Right atrium auricular region (tissue), 2 donors: Measurements from ENCODE around the gene INPP5J. TPM values are rescaled to one million over a fixed set of nuclear protein-coding genes. Genes with fewer than 3 reads are reported as not detected.

Source experiments
- DNase-seq: peaks from one replicate; pipeline ENCODE4 v3.0.0-alpha.2; 2019; ENCODE audit warnings: low spot score
- H3K27ac ChIP-seq, 2 donors: fragments of 200-600 bp; sonication (generic); 1 replicate in 1 of 2; 2 replicates in 1 of 2; pipeline ENCODE4 v1.5.1; 2016 to 2019
- H3K27me3 ChIP-seq, 2 donors: fragments of 200-600 bp; sonication (generic); one replicate each; pipeline versions ENCODE4 v1.5.1 to v1.6.0; 2017 to 2019
- H3K36me3 ChIP-seq: fragments of 200-600 bp; sonication (generic); one replicate; pipeline ENCODE4 v1.5.1; 2016
- H3K4me1 ChIP-seq, 2 donors: fragments of 200-600 bp; sonication (generic); one replicate each; pipeline versions ENCODE4 v1.5.1 to v1.6.0; 2017 to 2019
- H3K4me3 ChIP-seq, 2 donors: fragments of 200-600 bp; sonication (generic); 1 replicate in 1 of 2; 2 replicates in 1 of 2; pipeline ENCODE4 v1.5.1; 2017 to 2019; ENCODE audit warnings: mild to moderate bottlenecking in 1 of 2, moderate library complexity in 1 of 2
- H3K9me3 ChIP-seq, 2 donors: fragments of 200-600 bp; sonication (generic); one replicate each; pipeline ENCODE4 v1.5.1; 2019
- total RNA-seq, 2 donors: library from RNA; depleted of rRNA; stranded (reverse); fragments of >200 nt; gene quantifications; one replicate each; pipeline ENCODE4 v1.1.0, GENCODE V29; 2016
- TF ChIP-seq, protein P1 (sequence below), 2 donors: fragments of 200-600 bp; sonication (generic); IDR thresholded peaks; one replicate each; pipeline ENCODE4 v1.5.1; 2019; ENCODE audit warnings: antibody characterized with exemption in 2 of 2

The INPP5J gene
- total RNA-seq, 2 donors from 2014 or later = 17.6 to 26.3 TPM

DNA sequence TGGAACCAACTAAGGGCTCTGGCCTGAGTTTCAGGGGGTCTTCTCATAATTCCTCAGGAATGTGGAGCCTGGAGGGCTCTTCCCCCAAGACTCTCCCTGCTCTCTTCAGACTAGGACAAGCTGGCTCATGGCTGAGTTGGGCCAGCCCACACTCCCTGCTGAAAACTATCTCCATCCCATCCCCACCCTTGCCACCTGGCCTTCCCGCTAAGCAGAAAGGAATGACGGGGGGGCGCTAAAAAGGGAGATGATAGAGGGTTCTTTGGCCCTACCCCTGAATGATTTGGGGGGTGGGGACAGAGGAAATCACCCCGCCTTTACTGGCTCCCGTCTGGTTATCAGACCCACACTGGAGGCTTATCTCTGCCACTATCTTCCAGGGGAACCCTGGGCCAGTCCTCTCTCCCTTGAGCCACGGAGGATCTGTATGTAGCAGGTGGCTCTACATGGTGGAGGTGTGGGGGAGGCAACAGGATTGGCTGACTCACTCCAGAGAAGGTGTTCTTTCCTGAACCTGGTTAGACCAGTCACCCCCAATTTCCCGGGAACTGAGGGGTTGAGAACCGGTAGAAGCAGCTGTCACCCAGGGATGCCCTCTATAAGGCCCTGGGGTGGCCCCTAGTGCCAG is 35.9 kb upstream of the INPP5J start:
- Histone ChIP-seq H3K9me3 (no peaks in the 10 kb centered on the region), H3K4me3 (no peak overlapping the region), H3K4me1 (peaks cover 0 to 75% of the 10 kb centered on the region in 2 donors), H3K27me3 (no peaks in the 10 kb centered on the region), H3K36me3 (peaks cover 43% of the 10 kb centered on the region), H3K27ac (peak overlapping the region in 1 of 2 donors; percentile 27)
- DNase-seq = no peak
- TF ChIP-seq, protein P1, sequence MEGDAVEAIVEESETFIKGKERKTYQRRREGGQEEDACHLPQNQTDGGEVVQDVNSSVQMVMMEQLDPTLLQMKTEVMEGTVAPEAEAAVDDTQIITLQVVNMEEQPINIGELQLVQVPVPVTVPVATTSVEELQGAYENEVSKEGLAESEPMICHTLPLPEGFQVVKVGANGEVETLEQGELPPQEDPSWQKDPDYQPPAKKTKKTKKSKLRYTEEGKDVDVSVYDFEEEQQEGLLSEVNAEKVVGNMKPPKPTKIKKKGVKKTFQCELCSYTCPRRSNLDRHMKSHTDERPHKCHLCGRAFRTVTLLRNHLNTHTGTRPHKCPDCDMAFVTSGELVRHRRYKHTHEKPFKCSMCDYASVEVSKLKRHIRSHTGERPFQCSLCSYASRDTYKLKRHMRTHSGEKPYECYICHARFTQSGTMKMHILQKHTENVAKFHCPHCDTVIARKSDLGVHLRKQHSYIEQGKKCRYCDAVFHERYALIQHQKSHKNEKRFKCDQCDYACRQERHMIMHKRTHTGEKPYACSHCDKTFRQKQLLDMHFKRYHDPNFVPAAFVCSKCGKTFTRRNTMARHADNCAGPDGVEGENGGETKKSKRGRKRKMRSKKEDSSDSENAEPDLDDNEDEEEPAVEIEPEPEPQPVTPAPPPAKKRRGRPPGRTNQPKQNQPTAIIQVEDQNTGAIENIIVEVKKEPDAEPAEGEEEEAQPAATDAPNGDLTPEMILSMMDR (IDR thresholded peaks at IDR 0.05) = no peak

DNA sequence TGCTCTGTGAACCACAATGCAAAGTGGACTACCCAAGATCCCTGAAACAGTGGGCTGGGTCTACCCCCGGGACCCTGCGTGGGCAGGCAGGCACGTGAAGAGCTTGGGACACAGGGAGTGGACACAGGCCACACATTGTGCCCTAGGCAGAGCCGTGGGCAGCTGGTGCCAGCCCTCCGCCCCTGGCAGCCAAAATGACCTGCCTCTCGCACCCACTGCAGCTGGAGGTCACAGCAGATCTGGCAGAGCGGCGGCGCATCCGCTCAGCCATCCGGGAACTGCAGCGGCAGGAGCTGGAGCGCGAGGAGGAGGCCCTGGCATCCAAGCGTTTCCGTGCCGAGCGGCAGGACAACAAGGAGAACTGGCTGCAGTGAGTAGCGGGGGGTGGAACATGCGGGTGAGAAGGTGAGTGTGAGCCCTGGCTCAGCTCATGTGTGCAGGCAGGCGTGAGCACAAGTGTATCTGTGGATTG is 35.0 kb upstream of the INPP5J start:
- H3K36me3 ChIP-seq = peaks cover 52% of the 10 kb centered on the region
- H3K4me3 ChIP-seq = no peak overlapping the region
- peak overlapping the region in 1 of 2 donors; percentile 27 for H3K27ac ChIP-seq
- no peak for DNase-seq
- TF ChIP-seq, protein P1 (IDR thresholded peaks at IDR 0.05) = no peak
- H3K4me1 ChIP-seq = peaks cover 0 to 75% of the 10 kb centered on the region in 2 donors
- no peaks in the 10 kb centered on the region for H3K27me3 ChIP-seq
- H3K9me3 ChIP-seq = no peaks in the 10 kb centered on the region

- Histone ChIP-seq H3K4me1 (peaks cover 0 to 75% of the 10 kb centered on the region in 2 donors), H3K4me3 (no peak overlapping the region), H3K9me3 (no peaks in the 10 kb centered on the region), H3K27ac (peak overlapping the region in 1 of 2 donors; percentile 23), H3K27me3 (no peaks in the 10 kb centered on the region), H3K36me3 (peaks cover 59% of the 10 kb centered on the region)
- no peak for DNase-seq
- TF ChIP-seq, protein P1 (IDR thresholded peaks at IDR 0.05) = no peak
Observed at GRCh38 chr22:31088233-31088986, 34.4 kb upstream of the INPP5J start.

- peaks cover 68% of the 10 kb centered on the region for H3K36me3 ChIP-seq
- DNase-seq = no peak
- H3K27me3 ChIP-seq = no peaks in the 10 kb centered on the region
- H3K4me1 ChIP-seq = peaks cover 0 to 70% of the 10 kb centered on the region in 2 donors
- H3K9me3 ChIP-seq = no peaks in the 10 kb centered on the region
- TF ChIP-seq, protein P1 (IDR thresholded peaks at IDR 0.05) = peak; percentile 72 to 85
- H3K4me3 ChIP-seq = no peak overlapping the region
- peak overlapping the region in 1 of 2 donors; percentile 23 for H3K27ac ChIP-seq
Observed at GRCh38 chr22:31089160-31090100, 33.3 kb upstream of the INPP5J start.

GRCh38 chr22:31090217-31091085 is 32.3 kb upstream of the INPP5J start:
- no peaks in the 10 kb centered on the region for H3K9me3 ChIP-seq
- peaks cover 0 to 65% of the 10 kb centered on the region in 2 donors for H3K4me1 ChIP-seq
- H3K27me3 ChIP-seq = no peaks in the 10 kb centered on the region
- H3K4me3 ChIP-seq = no peak overlapping the region
- no peak for DNase-seq
- H3K36me3 ChIP-seq = peaks cover 78% of the 10 kb centered on the region
- TF ChIP-seq, protein P1 (IDR thresholded peaks at IDR 0.05) = no peak
- H3K27ac ChIP-seq = peak overlapping the region in 1 of 2 donors; percentile 43
